Gastroesophageal sphincter (tissue), 3 donors: Measurements from ENCODE around the gene CASP12.

Experiments used
- EP300 ChIP-seq: sonication (generic); formaldehyde crosslinking; IDR thresholded peaks from one replicate; pipeline ENCODE4 v1.6.1; 2017; ENCODE audit warnings: antibody characterized with exemption, mild to moderate bottlenecking
- POLR2A ChIP-seq, 2 donors: fragments of 450-650 bp; IDR thresholded peaks; one replicate each; pipeline ENCODE4 v1.6.1; 2017; ENCODE audit warnings: antibody characterized with exemption in 2 of 2, mild to moderate bottlenecking in 2 of 2, moderate library complexity in 1 of 2
- POLR2AphosphoS5 ChIP-seq: sonication (generic); formaldehyde crosslinking; IDR thresholded peaks from one replicate; pipeline ENCODE4 v1.6.1; 2017; ENCODE audit warnings: antibody characterized with exemption
- TF ChIP-seq, protein P1 (sequence below), 4 experiments: fragments of 200-600 bp in 2 of 4; fragments of 450-650 bp in 2 of 4; sonication (generic) in 1 of 4; IDR thresholded peaks; one replicate each; pipeline ENCODE4 v1.5.1; 2017 to 2019; ENCODE audit warnings: antibody characterized with exemption in 4 of 4, mild to moderate bottlenecking in 2 of 4, moderate library complexity in 2 of 4

DNA sequence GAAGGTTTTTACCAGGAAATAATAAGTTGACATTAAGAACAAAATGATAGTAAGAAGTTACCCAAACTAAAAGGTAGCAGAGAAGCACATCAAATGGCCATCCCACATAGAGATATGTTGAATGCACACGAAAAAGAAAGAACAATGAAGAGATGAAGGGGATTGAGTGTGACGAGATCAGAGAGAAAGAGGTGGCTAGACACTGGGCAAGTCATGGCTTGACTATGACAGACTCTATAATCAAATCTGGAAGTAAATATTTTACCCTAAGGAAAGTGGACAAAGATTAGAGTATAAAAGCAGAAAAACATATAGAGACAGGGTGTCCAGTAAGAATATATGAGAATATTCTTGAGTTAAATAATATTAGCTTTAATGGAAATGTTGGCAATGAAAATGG lies 31.4 kb downstream of the CASP12 start:
- TF ChIP-seq POLR2A (IDR thresholded peaks at IDR 0.05), result no peak
- TF ChIP-seq, protein P1, sequence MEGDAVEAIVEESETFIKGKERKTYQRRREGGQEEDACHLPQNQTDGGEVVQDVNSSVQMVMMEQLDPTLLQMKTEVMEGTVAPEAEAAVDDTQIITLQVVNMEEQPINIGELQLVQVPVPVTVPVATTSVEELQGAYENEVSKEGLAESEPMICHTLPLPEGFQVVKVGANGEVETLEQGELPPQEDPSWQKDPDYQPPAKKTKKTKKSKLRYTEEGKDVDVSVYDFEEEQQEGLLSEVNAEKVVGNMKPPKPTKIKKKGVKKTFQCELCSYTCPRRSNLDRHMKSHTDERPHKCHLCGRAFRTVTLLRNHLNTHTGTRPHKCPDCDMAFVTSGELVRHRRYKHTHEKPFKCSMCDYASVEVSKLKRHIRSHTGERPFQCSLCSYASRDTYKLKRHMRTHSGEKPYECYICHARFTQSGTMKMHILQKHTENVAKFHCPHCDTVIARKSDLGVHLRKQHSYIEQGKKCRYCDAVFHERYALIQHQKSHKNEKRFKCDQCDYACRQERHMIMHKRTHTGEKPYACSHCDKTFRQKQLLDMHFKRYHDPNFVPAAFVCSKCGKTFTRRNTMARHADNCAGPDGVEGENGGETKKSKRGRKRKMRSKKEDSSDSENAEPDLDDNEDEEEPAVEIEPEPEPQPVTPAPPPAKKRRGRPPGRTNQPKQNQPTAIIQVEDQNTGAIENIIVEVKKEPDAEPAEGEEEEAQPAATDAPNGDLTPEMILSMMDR (IDR thresholded peaks at IDR 0.05), result no peak
- no peak for TF ChIP-seq POLR2AphosphoS5
- no peak for TF ChIP-seq EP300
